ENCODE data around the gene SIGLEC10.
"Not testable (repeated sequence)": the region's sequence is repeated elsewhere in the genome, so short reads cannot be mapped to it uniquely, and the experiment has no call there.

SIGLEC10 gene

GRCh38 chr19:51457351-51458013, 40.0 kb upstream of the SIGLEC10 start:
- Histone ChIP-seq H3K4me3 (ENCODE audit: low read depth, low read length) (no peak overlapping the region), H3K27ac (ENCODE audit: low read depth, low read length) (no peak overlapping the region), H3K36me3 (ENCODE audit: insufficient read depth, low read length) (no peaks in the 10 kb centered on the region), H3K27me3 (ENCODE audit: insufficient read depth, low read length) (peaks cover 8% of the 10 kb centered on the region; the same call in 1 of the 2 replicates), H2AFZ (ENCODE audit: low read length, unreplicated experiment) (no peak overlapping the region), H3K4me1 (ENCODE audit: control insufficient read depth, insufficient read depth, low read length, unreplicated experiment) (no peaks in the 10 kb centered on the region), H3K79me2 (ENCODE audit: control insufficient read depth, insufficient read depth, low read length, unreplicated experiment) (no peaks in the 10 kb centered on the region)

DNA sequence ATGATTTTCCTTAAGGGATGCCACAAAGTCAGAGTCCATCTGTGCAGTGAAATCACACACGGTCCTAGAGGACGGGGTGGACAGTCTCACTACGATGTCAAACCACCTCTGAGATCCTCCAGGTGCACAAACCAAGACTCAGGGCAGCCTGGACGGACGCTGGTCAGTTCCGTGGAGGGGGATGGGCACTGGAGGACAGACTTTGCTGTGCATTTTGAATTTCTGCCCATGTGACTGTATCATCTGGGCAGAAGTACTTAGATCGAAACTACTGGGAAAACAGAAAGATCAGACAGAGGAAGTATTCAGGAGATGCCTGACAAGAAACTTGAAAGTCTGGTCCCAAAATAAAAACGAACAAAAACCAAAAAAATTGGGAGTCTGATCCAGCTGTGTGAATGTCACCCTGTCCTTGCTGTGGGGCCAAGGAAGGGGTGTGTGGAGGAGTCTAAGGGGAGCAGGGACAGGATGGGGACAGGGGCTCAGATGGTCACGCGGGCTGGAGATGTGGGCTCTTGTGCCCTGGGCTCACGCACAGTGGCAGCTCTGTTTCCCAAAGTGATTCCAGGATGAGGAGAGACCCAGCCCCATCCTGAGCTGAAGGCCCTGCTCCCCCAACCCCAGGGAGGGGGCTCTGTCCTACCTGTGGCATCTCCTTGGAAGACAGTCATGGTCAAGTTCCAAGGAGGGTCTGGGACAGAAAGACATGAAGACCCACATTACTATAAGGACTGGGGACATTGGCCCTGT, 39.3 kb upstream of the SIGLEC10 start:
- Histone ChIP-seq H3K27me3 (ENCODE audit: insufficient read depth, low read length) (peaks cover 14% of the 10 kb centered on the region), H3K27ac (ENCODE audit: low read depth, low read length) (no peak overlapping the region), H3K79me2 (ENCODE audit: control insufficient read depth, insufficient read depth, low read length, unreplicated experiment) (no peaks in the 10 kb centered on the region), H3K36me3 (ENCODE audit: insufficient read depth, low read length) (no peaks in the 10 kb centered on the region), H3K4me3 (ENCODE audit: low read depth, low read length) (no peak overlapping the region), H3K4me1 (ENCODE audit: control insufficient read depth, insufficient read depth, low read length, unreplicated experiment) (no peaks in the 10 kb centered on the region), H2AFZ (ENCODE audit: low read length, unreplicated experiment) (no peak overlapping the region)

DNA sequence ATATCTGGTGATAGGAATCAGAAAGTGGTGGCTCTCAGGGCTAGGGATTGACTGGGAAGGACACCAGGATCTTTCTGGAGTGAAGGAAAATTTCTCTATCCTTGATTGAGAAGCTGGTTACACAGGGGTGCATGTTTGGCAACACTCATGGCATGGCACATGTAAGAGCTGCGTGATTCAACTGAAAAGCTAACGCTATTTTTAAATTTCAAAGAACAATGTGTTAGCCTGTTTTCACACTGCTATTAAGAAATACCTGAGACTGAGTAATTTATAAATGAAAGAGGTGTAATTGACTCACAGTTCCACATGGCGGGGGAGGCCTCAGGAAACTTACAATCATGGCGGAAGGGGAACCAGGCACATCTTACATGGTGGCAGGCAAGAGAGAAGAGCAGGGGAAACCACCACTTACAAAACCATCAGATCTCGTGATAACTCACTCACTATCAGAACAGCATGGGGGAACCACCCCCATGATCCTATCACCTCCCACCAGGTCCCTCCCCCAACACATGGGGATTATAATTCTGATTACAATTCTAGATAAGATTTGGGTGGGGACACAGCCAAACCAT, 33.4 kb upstream of the SIGLEC10 start:
- no peak overlapping the region for H3K4me3 ChIP-seq (ENCODE audit: low read depth, low read length)
- no peak overlapping the region for H2AFZ ChIP-seq (ENCODE audit: low read length, unreplicated experiment)
- no peaks in the 10 kb centered on the region for H3K4me1 ChIP-seq (ENCODE audit: control insufficient read depth, insufficient read depth, low read length, unreplicated experiment)
- no peaks in the 10 kb centered on the region for H3K36me3 ChIP-seq (ENCODE audit: insufficient read depth, low read length)
- H3K27me3 ChIP-seq (ENCODE audit: insufficient read depth, low read length) = peaks cover 31% of the 10 kb centered on the region
- no peak overlapping the region for H3K27ac ChIP-seq (ENCODE audit: low read depth, low read length)
- no peaks in the 10 kb centered on the region for H3K79me2 ChIP-seq (ENCODE audit: control insufficient read depth, insufficient read depth, low read length, unreplicated experiment)

- Histone ChIP-seq H3K79me2 (ENCODE audit: control insufficient read depth, insufficient read depth, low read length, unreplicated experiment) (no peaks in the 10 kb centered on the region), H3K4me3 (ENCODE audit: low read depth, low read length) (no peak overlapping the region), H2AFZ (ENCODE audit: low read length, unreplicated experiment) (no peak overlapping the region), H3K4me1 (ENCODE audit: control insufficient read depth, insufficient read depth, low read length, unreplicated experiment) (no peaks in the 10 kb centered on the region), H3K36me3 (ENCODE audit: insufficient read depth, low read length) (no peaks in the 10 kb centered on the region), H3K27ac (ENCODE audit: low read depth, low read length) (no peak overlapping the region), H3K27me3 (ENCODE audit: insufficient read depth, low read length) (peaks cover 27% of the 10 kb centered on the region)
Measured at GRCh38 chr19:51448411-51449016, 31.1 kb upstream of the SIGLEC10 start.

DNA sequence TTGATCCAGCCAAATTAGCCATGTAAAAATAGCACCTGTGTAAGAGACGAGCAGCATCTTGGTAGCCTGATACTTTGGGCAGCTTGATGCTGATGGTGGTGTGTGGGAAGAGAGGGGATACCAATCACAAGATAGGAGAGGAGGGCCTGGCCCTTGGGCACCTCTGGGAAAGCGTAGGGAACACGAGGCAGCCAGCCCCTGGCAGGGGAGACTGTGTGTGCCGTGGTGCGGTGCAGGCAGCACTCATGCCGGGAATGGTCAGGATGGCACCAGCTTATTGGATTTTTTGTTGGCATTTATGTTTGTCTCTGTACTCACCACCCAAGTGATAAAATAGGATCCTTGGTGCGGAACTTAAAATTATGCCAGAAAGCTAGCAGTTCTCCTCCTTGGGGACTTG, 30.6 kb upstream of the SIGLEC10 start:
- Histone ChIP-seq H3K27ac (ENCODE audit: low read depth, low read length) (no peak overlapping the region), H3K27me3 (ENCODE audit: insufficient read depth, low read length) (peaks cover 27% of the 10 kb centered on the region), H3K79me2 (ENCODE audit: control insufficient read depth, insufficient read depth, low read length, unreplicated experiment) (no peaks in the 10 kb centered on the region), H3K36me3 (ENCODE audit: insufficient read depth, low read length) (no peaks in the 10 kb centered on the region), H2AFZ (ENCODE audit: low read length, unreplicated experiment) (no peak overlapping the region), H3K4me3 (ENCODE audit: low read depth, low read length) (no peak overlapping the region), H3K4me1 (ENCODE audit: control insufficient read depth, insufficient read depth, low read length, unreplicated experiment) (no peaks in the 10 kb centered on the region)

DNA sequence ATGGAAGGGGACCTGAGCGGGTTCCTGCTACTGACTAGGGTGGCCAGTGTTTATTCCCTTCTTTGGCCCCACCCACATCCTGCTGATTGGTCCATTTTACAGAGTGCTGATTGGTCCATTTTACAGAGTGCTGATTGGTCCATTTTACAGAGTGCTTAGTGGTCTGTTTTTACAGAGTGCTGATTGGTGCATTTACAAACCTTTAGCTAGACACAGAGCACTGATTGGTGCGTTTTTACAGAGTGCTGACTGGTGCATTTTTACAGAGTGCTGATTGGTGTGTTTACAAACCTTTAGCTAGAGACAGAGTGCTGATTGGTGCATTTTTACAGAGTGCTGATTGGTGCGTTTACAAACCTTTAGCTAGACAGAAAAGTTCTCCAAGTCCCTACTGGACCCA, 30.1 kb upstream of the SIGLEC10 start:
- H3K27ac ChIP-seq (ENCODE audit: low read depth, low read length); H2AFZ ChIP-seq (ENCODE audit: low read length, unreplicated experiment); H3K4me3 ChIP-seq (ENCODE audit: low read depth, low read length); H3K4me1 ChIP-seq (ENCODE audit: control insufficient read depth, insufficient read depth, low read length, unreplicated experiment); H3K79me2 ChIP-seq (ENCODE audit: control insufficient read depth, insufficient read depth, low read length, unreplicated experiment); H3K36me3 ChIP-seq (ENCODE audit: insufficient read depth, low read length): not testable (repeated sequence)
- H3K27me3 ChIP-seq (ENCODE audit: insufficient read depth, low read length) = peaks cover 29% of the 10 kb centered on the region

- no peak overlapping the region for H3K27ac ChIP-seq (ENCODE audit: low read depth, low read length)
- no peaks in the 10 kb centered on the region for H3K36me3 ChIP-seq (ENCODE audit: insufficient read depth, low read length)
- H3K4me3 ChIP-seq (ENCODE audit: low read depth, low read length) = no peak overlapping the region
Measured at GRCh38 chr19:51441410-51442390, 24.3 kb upstream of the SIGLEC10 start.

GRCh38 chr19:51440846-51441409, 23.5 kb upstream of the SIGLEC10 start:
- Histone ChIP-seq H3K79me2 (ENCODE audit: control insufficient read depth, insufficient read depth, low read length, unreplicated experiment) (no peaks in the 10 kb centered on the region), H3K27ac (ENCODE audit: low read depth, low read length) (no peak overlapping the region), H2AFZ (ENCODE audit: low read length, unreplicated experiment) (no peak overlapping the region), H3K4me1 (ENCODE audit: control insufficient read depth, insufficient read depth, low read length, unreplicated experiment) (no peaks in the 10 kb centered on the region), H3K27me3 (ENCODE audit: insufficient read depth, low read length) (peaks cover 44% of the 10 kb centered on the region), H3K36me3 (ENCODE audit: insufficient read depth, low read length) (no peaks in the 10 kb centered on the region), H3K4me3 (ENCODE audit: low read depth, low read length) (no peak overlapping the region)

More at GRCh38 chr19:51441410-51442390, 24.3 kb upstream of the SIGLEC10 start:
- no peak overlapping the region for H2AFZ ChIP-seq (ENCODE audit: low read length, unreplicated experiment)
- H3K4me1 ChIP-seq (ENCODE audit: control insufficient read depth, insufficient read depth, low read length, unreplicated experiment) = no peaks in the 10 kb centered on the region
- peaks cover 39% of the 10 kb centered on the region for H3K27me3 ChIP-seq (ENCODE audit: insufficient read depth, low read length)
- no peaks in the 10 kb centered on the region for H3K79me2 ChIP-seq (ENCODE audit: control insufficient read depth, insufficient read depth, low read length, unreplicated experiment)

DNA sequence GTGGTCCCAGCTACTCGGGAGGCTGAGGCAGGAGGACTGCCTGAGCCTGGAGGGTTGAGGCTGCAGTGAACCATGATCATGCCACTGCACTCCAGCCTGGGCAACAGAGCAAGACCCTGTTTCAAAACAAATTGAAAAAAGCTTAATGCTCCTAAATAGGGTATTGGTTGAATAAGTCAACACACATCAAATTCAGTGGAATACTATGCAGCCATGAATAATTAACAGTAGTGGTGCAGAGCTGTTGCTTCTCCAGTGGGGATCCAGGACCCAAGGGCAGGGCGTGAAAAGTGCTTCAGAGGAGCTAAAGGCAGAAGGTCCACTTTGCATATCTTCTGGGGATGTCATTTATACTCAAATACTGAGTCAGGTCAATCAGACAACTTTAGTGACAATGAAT, 22.6 kb upstream of the SIGLEC10 start:
- H3K79me2 ChIP-seq (ENCODE audit: control insufficient read depth, insufficient read depth, low read length, unreplicated experiment) = no peaks in the 10 kb centered on the region
- H2AFZ ChIP-seq (ENCODE audit: low read length, unreplicated experiment) = no peak overlapping the region
- H3K27me3 ChIP-seq (ENCODE audit: insufficient read depth, low read length) = peaks cover 50% of the 10 kb centered on the region
- H3K4me1 ChIP-seq (ENCODE audit: control insufficient read depth, insufficient read depth, low read length, unreplicated experiment) = no peaks in the 10 kb centered on the region
- H3K27ac ChIP-seq (ENCODE audit: low read depth, low read length) = no peak overlapping the region
- H3K36me3 ChIP-seq (ENCODE audit: insufficient read depth, low read length) = no peaks in the 10 kb centered on the region
- no peak overlapping the region for H3K4me3 ChIP-seq (ENCODE audit: low read depth, low read length)

DNA sequence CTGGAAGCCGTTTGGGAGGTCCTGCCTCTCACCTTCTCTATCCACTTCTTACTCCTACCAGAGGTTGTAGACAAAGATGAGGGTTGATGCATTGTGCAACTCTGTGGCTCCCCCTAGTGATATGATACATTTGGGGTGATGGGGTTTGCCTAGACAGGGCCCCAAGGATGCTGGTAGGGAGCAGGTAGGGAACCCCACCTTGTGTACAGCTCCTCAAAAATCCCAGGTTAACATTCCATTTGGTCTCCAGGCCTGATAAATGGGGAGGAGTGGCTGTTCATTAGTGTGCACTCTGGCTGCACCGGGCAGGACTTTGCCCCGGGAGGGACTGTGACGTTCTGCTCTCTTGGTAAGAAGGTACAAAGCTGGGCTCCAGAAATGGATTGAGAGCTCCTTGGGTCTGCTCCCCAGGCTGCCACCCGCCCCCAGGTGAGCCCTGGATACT, 21.6 kb upstream of the SIGLEC10 start:
- Histone ChIP-seq H3K27ac (ENCODE audit: low read depth, low read length) (no peak overlapping the region), H3K4me3 (ENCODE audit: low read depth, low read length) (no peak overlapping the region), H3K4me1 (ENCODE audit: control insufficient read depth, insufficient read depth, low read length, unreplicated experiment) (no peaks in the 10 kb centered on the region), H2AFZ (ENCODE audit: low read length, unreplicated experiment) (no peak overlapping the region), H3K27me3 (ENCODE audit: insufficient read depth, low read length) (peaks cover 56% of the 10 kb centered on the region), H3K79me2 (ENCODE audit: control insufficient read depth, insufficient read depth, low read length, unreplicated experiment) (no peaks in the 10 kb centered on the region), H3K36me3 (ENCODE audit: insufficient read depth, low read length) (no peaks in the 10 kb centered on the region)
